ENCODE results near the gene MMP24OS. TPM values are rescaled to one million over a fixed set of nuclear protein-coding genes. Genes with fewer than 3 reads are reported as not detected.
"Not testable (repeated sequence)": the region's sequence is repeated elsewhere in the genome, so short reads cannot be mapped to it uniquely, and the experiment has no call there.

The MMP24OS gene
- total RNA-seq, 1 donor from 2014 or later, result 47.9 TPM

DNA sequence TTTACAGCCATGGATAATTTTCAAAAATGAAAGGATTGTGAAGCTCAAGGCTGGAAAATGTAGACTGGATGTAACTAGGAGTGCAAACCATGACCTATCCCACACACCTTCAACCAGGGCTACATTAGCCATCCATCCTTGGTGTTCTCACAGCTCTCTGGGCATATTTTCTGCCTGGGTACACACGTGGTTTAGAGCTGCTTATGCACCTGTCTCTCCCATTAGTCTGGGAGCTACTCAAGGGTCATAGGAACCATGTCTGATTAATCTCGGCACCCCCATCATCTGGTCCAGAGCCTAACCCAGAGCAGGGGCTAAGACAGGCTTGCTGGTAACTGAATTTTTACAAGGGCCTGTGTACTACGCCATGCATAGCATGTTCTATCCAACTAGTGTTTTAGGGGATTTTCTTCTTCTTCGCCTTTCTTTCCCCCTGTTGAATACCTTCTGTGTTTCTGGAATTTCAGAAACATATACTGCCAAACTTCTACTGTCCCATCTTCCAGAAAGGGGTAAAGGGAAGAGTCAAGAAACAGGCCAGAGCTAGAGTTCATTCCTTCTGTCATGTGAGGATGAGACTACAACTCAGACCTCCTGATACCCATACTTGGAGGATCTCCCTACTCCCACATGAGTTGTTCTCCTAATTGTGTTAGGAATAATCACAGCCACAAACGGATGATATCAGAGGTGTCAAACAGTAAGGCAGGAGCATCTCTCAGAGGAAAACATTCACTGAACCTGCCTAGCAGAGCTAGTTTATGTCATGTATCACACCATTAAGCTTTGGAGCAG is 39.7 kb upstream of the MMP24OS start:
- H3K9me3 Mint-ChIP-seq, result no peaks in the 10 kb centered on the region
- CTCF ChIA-PET, result interaction anchor here (0.9 to 1.4 kb wide), 2 partner anchors 13 to 14 kb away, joined by 3 to 4 read pairs; no protein-coding TSS in a partner anchor
- TF ChIP-seq, protein P1, sequence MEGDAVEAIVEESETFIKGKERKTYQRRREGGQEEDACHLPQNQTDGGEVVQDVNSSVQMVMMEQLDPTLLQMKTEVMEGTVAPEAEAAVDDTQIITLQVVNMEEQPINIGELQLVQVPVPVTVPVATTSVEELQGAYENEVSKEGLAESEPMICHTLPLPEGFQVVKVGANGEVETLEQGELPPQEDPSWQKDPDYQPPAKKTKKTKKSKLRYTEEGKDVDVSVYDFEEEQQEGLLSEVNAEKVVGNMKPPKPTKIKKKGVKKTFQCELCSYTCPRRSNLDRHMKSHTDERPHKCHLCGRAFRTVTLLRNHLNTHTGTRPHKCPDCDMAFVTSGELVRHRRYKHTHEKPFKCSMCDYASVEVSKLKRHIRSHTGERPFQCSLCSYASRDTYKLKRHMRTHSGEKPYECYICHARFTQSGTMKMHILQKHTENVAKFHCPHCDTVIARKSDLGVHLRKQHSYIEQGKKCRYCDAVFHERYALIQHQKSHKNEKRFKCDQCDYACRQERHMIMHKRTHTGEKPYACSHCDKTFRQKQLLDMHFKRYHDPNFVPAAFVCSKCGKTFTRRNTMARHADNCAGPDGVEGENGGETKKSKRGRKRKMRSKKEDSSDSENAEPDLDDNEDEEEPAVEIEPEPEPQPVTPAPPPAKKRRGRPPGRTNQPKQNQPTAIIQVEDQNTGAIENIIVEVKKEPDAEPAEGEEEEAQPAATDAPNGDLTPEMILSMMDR (IDR thresholded peaks at IDR 0.05), result no peak
- intact Hi-C loops (cut with micrococcal nuclease), result no loop called here
- H3K36me3 Mint-ChIP-seq (ENCODE audit: low read depth), result peaks cover 30% of the 10 kb centered on the region
- no peak for ATAC-seq (ENCODE audit: low read depth)
- POLR2A ChIA-PET, result interaction anchor here (0.6 kb wide), 1 partner anchor 594 kb away, joined by 3 read pairs; no protein-coding TSS in a partner anchor
- no peak overlapping the region for H3K4me3 Mint-ChIP-seq
- H3K27me3 Mint-ChIP-seq, result no peaks in the 10 kb centered on the region
- H3K4me1 Mint-ChIP-seq, result peaks cover 3% of the 10 kb centered on the region
- no peak overlapping the region for H3K27ac Mint-ChIP-seq
- DNase-seq, result no peak

DNA sequence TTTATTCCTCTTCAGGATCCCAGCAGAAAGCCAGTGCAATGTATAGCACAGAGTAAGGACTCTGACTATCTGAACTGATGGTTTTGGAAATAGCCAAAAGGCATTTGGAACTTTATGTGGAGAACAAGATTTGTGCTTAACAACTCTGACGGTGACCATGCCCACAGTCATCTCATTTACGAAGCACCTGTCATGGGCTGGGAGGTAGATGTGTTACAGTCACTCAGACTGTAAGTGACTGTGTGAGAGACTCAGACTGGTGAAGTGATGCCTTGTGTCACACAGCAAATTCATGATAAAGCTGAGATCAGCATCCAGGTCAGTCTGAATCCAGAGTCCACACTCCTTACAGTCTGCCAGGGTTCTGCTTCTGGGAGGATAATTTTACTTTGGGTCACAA is 38.2 kb upstream of the MMP24OS start:
- TF ChIP-seq, protein P1 (IDR thresholded peaks at IDR 0.05), result no peak
- ATAC-seq (ENCODE audit: low read depth) (no peak), DNase-seq (no peak)
- Mint-ChIP-seq H3K4me3 (no peak overlapping the region), H3K27me3 (no peaks in the 10 kb centered on the region), H3K36me3 (ENCODE audit: low read depth) (peaks cover 32% of the 10 kb centered on the region), H3K9me3 (no peaks in the 10 kb centered on the region), H3K27ac (no peak overlapping the region), H3K4me1 (peaks cover 3% of the 10 kb centered on the region)
- ChIA-PET POLR2A (no interaction called here), CTCF (no interaction called here)
- intact Hi-C loops (cut with micrococcal nuclease), result no loop called here

DNA sequence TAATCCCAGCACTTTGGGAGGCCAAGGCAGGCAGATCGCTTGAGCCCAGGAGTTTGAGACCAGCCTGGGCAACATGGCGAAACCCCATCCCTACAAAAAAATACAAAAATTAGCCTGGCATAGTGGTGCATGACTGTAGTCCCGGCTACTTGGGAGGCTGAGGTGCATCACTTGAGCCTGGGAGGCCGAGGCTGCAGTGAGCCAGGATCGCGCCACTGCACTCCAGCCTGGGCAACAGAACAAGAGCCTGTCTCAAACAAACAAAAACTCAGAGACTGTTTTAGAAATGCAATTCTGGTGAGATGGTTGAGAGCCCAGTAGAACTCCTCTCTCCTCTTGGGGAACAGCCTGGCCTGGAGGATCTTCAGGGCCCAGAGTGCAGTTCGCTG is 37.7 kb upstream of the MMP24OS start:
- H3K27me3 Mint-ChIP-seq; H3K4me3 Mint-ChIP-seq; POLR2A ChIA-PET; H3K27ac Mint-ChIP-seq; CTCF ChIA-PET; intact Hi-C loops (cut with micrococcal nuclease); DNase-seq; H3K9me3 Mint-ChIP-seq; H3K4me1 Mint-ChIP-seq; ATAC-seq (ENCODE audit: low read depth): not testable (repeated sequence)
- H3K36me3 Mint-ChIP-seq (ENCODE audit: low read depth), result peaks cover 32% of the 10 kb centered on the region

DNA sequence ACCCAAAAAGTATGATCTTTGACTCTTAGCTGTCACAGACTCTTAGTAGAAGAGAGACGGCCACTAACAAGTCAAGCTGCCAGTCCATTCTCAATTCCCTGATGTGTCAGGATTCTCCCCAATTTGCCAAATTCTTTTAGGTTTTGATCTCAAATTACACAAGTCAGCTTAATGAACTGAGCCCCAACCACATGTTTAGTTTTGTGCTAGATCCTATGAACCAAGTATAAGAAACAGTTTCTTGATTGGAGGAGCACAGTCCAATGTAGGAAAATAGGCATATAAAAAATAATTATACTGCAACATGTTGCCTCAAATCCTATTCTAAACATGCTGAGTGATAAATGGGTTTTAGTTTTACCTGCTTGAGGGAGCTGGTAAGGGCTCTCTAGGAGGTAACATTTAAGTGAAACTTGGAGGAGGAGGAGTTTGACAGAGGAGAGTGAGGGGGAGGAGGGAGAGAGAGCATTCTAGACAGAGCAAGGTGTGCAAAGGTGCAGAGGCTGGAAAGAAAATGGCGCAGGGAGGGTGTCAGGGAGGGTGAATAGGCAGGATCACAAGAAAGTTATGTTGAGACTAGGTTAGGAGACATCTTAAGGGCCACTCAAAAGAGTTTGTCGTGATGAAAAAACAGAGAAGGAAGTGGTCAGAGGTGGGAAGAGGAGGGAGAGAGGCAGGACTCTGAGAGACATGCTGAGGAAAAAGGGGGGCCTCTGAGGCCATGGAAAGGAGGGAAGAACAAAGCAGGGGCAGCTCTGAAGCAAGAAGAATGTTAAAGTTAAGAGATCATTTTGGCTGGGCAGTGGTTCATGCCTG is 37.1 kb upstream of the MMP24OS start:
- no peak for DNase-seq
- no peaks in the 10 kb centered on the region for H3K9me3 Mint-ChIP-seq
- ChIA-PET POLR2A (no interaction called here), CTCF (no interaction called here)
- H3K4me1 Mint-ChIP-seq, result peaks cover 3% of the 10 kb centered on the region
- intact Hi-C loops (cut with micrococcal nuclease), result no loop called here
- ATAC-seq (ENCODE audit: low read depth), result no peak
- H3K27ac Mint-ChIP-seq, result no peak overlapping the region
- H3K36me3 Mint-ChIP-seq (ENCODE audit: low read depth), result peaks cover 34% of the 10 kb centered on the region
- no peak overlapping the region for H3K4me3 Mint-ChIP-seq
- no peaks in the 10 kb centered on the region for H3K27me3 Mint-ChIP-seq
- TF ChIP-seq, protein P1 (IDR thresholded peaks at IDR 0.05), result no peak

DNA sequence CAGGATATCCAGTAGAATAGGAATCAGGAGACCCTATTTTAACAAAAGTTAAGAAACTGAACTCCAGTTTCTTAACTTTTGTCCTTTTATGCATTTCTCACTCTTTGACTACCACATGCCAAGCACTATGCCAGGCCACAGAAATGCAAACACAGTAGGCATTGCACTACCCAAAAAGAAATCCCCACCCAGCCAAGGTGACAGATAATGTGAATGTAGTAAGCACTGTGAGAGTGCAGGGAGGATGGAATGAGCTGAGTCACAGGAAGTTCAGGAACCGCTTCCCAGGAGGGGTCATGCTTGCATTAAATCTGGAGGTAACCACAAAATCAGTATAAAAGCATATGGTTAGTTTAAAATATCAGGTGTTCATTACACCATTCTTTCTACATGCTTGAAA is 34.4 kb upstream of the MMP24OS start:
- no peaks in the 10 kb centered on the region for H3K4me1 Mint-ChIP-seq
- H3K27me3 Mint-ChIP-seq, result no peaks in the 10 kb centered on the region
- peak overlapping the region; percentile 16 for H3K27ac Mint-ChIP-seq
- intact Hi-C loops (cut with micrococcal nuclease), result no loop called here
- CTCF ChIA-PET, result no interaction called here
- no peak for DNase-seq
- POLR2A ChIA-PET, result no interaction called here
- peaks cover 35% of the 10 kb centered on the region for H3K36me3 Mint-ChIP-seq (ENCODE audit: low read depth)
- no peak for ATAC-seq (ENCODE audit: low read depth)
- no peak overlapping the region for H3K4me3 Mint-ChIP-seq
- H3K9me3 Mint-ChIP-seq, result no peaks in the 10 kb centered on the region
- TF ChIP-seq, protein P1 (IDR thresholded peaks at IDR 0.05), result no peak
